Testis (tissue), 2 donors: Measurements from ENCODE around the gene RSPO4.

Source experiments
- POLR2A ChIP-seq: fragments of 450-650 bp; IDR thresholded peaks from one replicate; pipeline ENCODE4 v1.6.1; 2017; ENCODE audit warnings: antibody characterized with exemption, mild to moderate bottlenecking, moderate library complexity
- TF ChIP-seq, protein P1 (sequence below), 3 experiments: fragments of 450-650 bp in 2 of 3; fragments of 200-600 bp in 1 of 3; sonication (generic) in 1 of 3; IDR thresholded peaks; one replicate each; pipeline ENCODE4 v1.5.1; 2016 to 2019; ENCODE audit warnings: antibody characterized with exemption in 3 of 3, mild to moderate bottlenecking in 2 of 3, moderate library complexity in 1 of 3

- TF ChIP-seq, protein P1, sequence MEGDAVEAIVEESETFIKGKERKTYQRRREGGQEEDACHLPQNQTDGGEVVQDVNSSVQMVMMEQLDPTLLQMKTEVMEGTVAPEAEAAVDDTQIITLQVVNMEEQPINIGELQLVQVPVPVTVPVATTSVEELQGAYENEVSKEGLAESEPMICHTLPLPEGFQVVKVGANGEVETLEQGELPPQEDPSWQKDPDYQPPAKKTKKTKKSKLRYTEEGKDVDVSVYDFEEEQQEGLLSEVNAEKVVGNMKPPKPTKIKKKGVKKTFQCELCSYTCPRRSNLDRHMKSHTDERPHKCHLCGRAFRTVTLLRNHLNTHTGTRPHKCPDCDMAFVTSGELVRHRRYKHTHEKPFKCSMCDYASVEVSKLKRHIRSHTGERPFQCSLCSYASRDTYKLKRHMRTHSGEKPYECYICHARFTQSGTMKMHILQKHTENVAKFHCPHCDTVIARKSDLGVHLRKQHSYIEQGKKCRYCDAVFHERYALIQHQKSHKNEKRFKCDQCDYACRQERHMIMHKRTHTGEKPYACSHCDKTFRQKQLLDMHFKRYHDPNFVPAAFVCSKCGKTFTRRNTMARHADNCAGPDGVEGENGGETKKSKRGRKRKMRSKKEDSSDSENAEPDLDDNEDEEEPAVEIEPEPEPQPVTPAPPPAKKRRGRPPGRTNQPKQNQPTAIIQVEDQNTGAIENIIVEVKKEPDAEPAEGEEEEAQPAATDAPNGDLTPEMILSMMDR (IDR thresholded peaks at IDR 0.05) = no peak
- no peak for TF ChIP-seq POLR2A
These were observed 3.4 kb upstream of the RSPO4 start for GRCh38 chr20:1005452-1006027.
